GM19099 (cell line): ENCODE results near the gene PCDH15.

Experiments
- POLR2A ChIP-seq: IDR thresholded peaks from 3 replicates; pipeline ENCODE4 v1.6.1; 2011; ENCODE audit warnings: low read depth; ENCODE audit not compliant: insufficient read length; ENCODE audit errors: extremely low read depth

The PCDH15 gene

DNA sequence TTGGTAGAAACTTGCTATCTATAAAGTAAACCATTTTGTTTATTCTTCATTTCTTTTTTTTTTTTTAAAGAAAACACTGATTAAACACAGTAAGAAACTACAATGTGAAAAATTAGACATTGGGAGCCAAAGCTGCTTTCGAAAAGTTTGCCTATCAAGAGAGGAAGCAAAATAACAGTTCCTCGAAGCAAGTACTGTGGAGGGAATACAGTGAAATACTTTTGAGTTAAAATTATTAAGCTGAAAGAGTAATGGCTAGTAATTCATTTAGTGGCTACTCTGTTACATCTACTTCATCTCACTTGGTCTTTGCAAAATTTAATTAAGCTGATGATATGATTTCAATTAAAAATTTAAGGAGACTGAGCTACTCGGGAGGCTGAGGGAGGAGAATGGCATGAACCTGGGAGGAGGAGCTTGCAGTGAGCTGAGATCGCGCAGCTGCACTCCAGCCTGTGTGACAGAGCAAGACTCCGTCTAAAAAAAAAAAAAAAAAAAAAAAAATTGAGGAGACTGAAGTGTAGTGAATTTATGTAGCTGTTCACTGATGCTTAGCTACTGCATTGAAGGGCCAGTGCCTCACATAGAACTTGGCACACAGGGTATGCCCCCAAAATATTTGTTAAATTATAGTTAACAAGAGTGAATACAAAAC, 1046.3 kb downstream of the PCDH15 start:
- TF ChIP-seq POLR2A, result no peak
